Activated naive CD4-positive, alpha-beta T cell treated with anti-CD3 and anti-CD28 coated beads for 36 hours (primary cell): Measurements from ENCODE around the gene NPTN. TPM values are rescaled to one million over a fixed set of nuclear protein-coding genes. Genes with fewer than 3 reads are reported as not detected.
"Not testable (repeated sequence)": the region's sequence is repeated elsewhere in the genome, so short reads cannot be mapped to it uniquely, and the experiment has no call there.

Source experiments
- CTCF ChIA-PET: fragments of 350-600 bp; sonication (Branson Sonifier 250); formaldehyde crosslinking; loops from one replicate; lab custom pipeline; 2021; ENCODE audit warnings: antibody characterized with exemption; lab: Charles Lee
- DNase-seq: peaks from one replicate; pipeline ENCODE4 v3.0.0-alpha.2; 2020
- H3K27ac Mint-ChIP-seq: one replicate; pipeline ENCODE4 v1.8.0; 2021; ENCODE audit warnings: mild to moderate bottlenecking, mixed read lengths
- H3K27me3 Mint-ChIP-seq: one replicate; pipeline ENCODE4 v1.8.0; 2021; ENCODE audit warnings: low read depth, mixed read lengths
- H3K36me3 Mint-ChIP-seq: one replicate; pipeline ENCODE4 v1.8.0; 2021; ENCODE audit warnings: low read depth, mixed read lengths
- H3K4me1 Mint-ChIP-seq: one replicate; pipeline ENCODE4 v1.8.0; 2021; ENCODE audit warnings: low read depth, mixed read lengths
- H3K4me3 Mint-ChIP-seq: one replicate; pipeline ENCODE4 v1.8.0; 2021; ENCODE audit warnings: mild to moderate bottlenecking, moderate library complexity, mixed read lengths
- H3K9me3 Mint-ChIP-seq: one replicate; pipeline ENCODE4 v1.8.0; 2021; ENCODE audit warnings: mixed read lengths
- intact Hi-C: fragments of 100-400 bp; cut with micrococcal nuclease; formaldehyde crosslinking; loops from one replicate; pipeline ENCODE4 v1.15.1; 2023
- total RNA-seq, 2 experiments: library from RNA; stranded (reverse); gene quantifications; one replicate each; pipeline ENCODE4 v1.2.3, GENCODE V29; 2021

The NPTN gene
- total RNA-seq, 2 experiments from 2014 or later = 20.8 to 22.8 TPM

GRCh38 chr15:73578026-73578425 is 55.2 kb downstream of the NPTN start:
- CTCF ChIA-PET = no interaction called here
- H3K36me3 Mint-ChIP-seq = peaks cover 15% of the 10 kb centered on the region
- intact Hi-C loops = no loop called here
- H3K4me3 Mint-ChIP-seq = no peak overlapping the region
- H3K27me3 Mint-ChIP-seq = no peaks in the 10 kb centered on the region
- no peak for DNase-seq
- H3K27ac Mint-ChIP-seq = no peak overlapping the region
- H3K4me1 Mint-ChIP-seq = no peaks in the 10 kb centered on the region
- no peaks in the 10 kb centered on the region for H3K9me3 Mint-ChIP-seq

GRCh38 chr15:73577593-73577992 is 55.6 kb downstream of the NPTN start:
- H3K27ac Mint-ChIP-seq, H3K9me3 Mint-ChIP-seq, H3K4me3 Mint-ChIP-seq, DNase-seq, H3K27me3 Mint-ChIP-seq, H3K4me1 Mint-ChIP-seq, intact Hi-C loops: not testable (repeated sequence)
- CTCF ChIA-PET = interaction anchor here (0.6 kb wide), 1 partner anchor 137 kb away, joined by 3 read pairs; no protein-coding TSS in a partner anchor
- peaks cover 14% of the 10 kb centered on the region for H3K36me3 Mint-ChIP-seq

- Mint-ChIP-seq H3K27me3 (no peaks in the 10 kb centered on the region), H3K9me3 (no peaks in the 10 kb centered on the region), H3K27ac (no peak overlapping the region), H3K4me1 (peaks cover 2% of the 10 kb centered on the region), H3K4me3 (no peak overlapping the region), H3K36me3 (peaks cover 17% of the 10 kb centered on the region)
- no peak for DNase-seq
- intact Hi-C loops = no loop called here
- CTCF ChIA-PET = no interaction called here
These were observed 57.4 kb downstream of the NPTN start for GRCh38 chr15:73575636-73576247.

GRCh38 chr15:73573572-73573971 is 59.6 kb downstream of the NPTN start:
- no peaks in the 10 kb centered on the region for H3K27me3 Mint-ChIP-seq
- H3K9me3 Mint-ChIP-seq = no peaks in the 10 kb centered on the region
- H3K27ac Mint-ChIP-seq = no peak overlapping the region
- no peak for DNase-seq
- CTCF ChIA-PET = no interaction called here
- intact Hi-C loops = no loop called here
- H3K4me3 Mint-ChIP-seq = no peak overlapping the region
- H3K4me1 Mint-ChIP-seq = peaks cover 2% of the 10 kb centered on the region
- peaks cover 22% of the 10 kb centered on the region for H3K36me3 Mint-ChIP-seq

- peaks cover 2% of the 10 kb centered on the region for H3K4me1 Mint-ChIP-seq
- DNase-seq = no peak
- H3K36me3 Mint-ChIP-seq = peaks cover 20% of the 10 kb centered on the region
- peak overlapping the region; percentile 43 for H3K27ac Mint-ChIP-seq
- CTCF ChIA-PET = no interaction called here
- intact Hi-C loops = no loop called here
- no peaks in the 10 kb centered on the region for H3K9me3 Mint-ChIP-seq
- no peaks in the 10 kb centered on the region for H3K27me3 Mint-ChIP-seq
- no peak overlapping the region for H3K4me3 Mint-ChIP-seq
These were observed 60.2 kb downstream of the NPTN start for GRCh38 chr15:73573037-73573436.

GRCh38 chr15:73572296-73572695 is 60.9 kb downstream of the NPTN start:
- no peak overlapping the region for H3K4me3 Mint-ChIP-seq
- CTCF ChIA-PET = interaction anchor here (0.9 kb wide), 1 partner anchor 12 kb away, joined by 3 read pairs; no protein-coding TSS in a partner anchor
- H3K36me3 Mint-ChIP-seq = peaks cover 20% of the 10 kb centered on the region

GRCh38 chr15:73571346-73571745 is 61.8 kb downstream of the NPTN start:
- no peaks in the 10 kb centered on the region for H3K9me3 Mint-ChIP-seq
- no peak overlapping the region for H3K27ac Mint-ChIP-seq
- H3K4me1 Mint-ChIP-seq = peaks cover 2% of the 10 kb centered on the region
- intact Hi-C loops = no loop called here
- CTCF ChIA-PET = interaction anchor here (0.9 kb wide), 1 partner anchor 11 kb away, joined by 3 read pairs; no protein-coding TSS in a partner anchor
- no peak for DNase-seq
- H3K4me3 Mint-ChIP-seq = no peak overlapping the region
- peaks cover 20% of the 10 kb centered on the region for H3K36me3 Mint-ChIP-seq
- no peaks in the 10 kb centered on the region for H3K27me3 Mint-ChIP-seq

More at GRCh38 chr15:73572296-73572695, 60.9 kb downstream of the NPTN start:
- Mint-ChIP-seq H3K27me3 (no peaks in the 10 kb centered on the region), H3K9me3 (no peaks in the 10 kb centered on the region), H3K4me1 (peaks cover 2% of the 10 kb centered on the region), H3K27ac (no peak overlapping the region)
- intact Hi-C loops = no loop called here
- DNase-seq = no peak

- intact Hi-C loops = no loop called here
These were observed 62.7 kb downstream of the NPTN start for GRCh38 chr15:73570355-73571032.

GRCh38 chr15:73569361-73569760 is 63.8 kb downstream of the NPTN start:
- intact Hi-C loops = loop anchor here (10.0 kb wide), 1 partner anchor 265 kb away; no protein-coding TSS in a partner anchor
- Mint-ChIP-seq H3K4me1 (peaks cover 2% of the 10 kb centered on the region), H3K27me3 (no peaks in the 10 kb centered on the region), H3K36me3 (peaks cover 24% of the 10 kb centered on the region), H3K27ac (no peak overlapping the region), H3K4me3 (no peak overlapping the region), H3K9me3 (no peaks in the 10 kb centered on the region)
- DNase-seq = no peak
- CTCF ChIA-PET = interaction anchor here (0.7 to 1.3 kb wide), 4 partner anchors 9 to 287 kb away, joined by 3 to 7 read pairs (median 4); no protein-coding TSS in a partner anchor

More at GRCh38 chr15:73570355-73571032, 62.7 kb downstream of the NPTN start:
- no peaks in the 10 kb centered on the region for H3K9me3 Mint-ChIP-seq
- no peak overlapping the region for H3K4me3 Mint-ChIP-seq
- peaks cover 24% of the 10 kb centered on the region for H3K36me3 Mint-ChIP-seq
- no peaks in the 10 kb centered on the region for H3K27me3 Mint-ChIP-seq
- H3K4me1 Mint-ChIP-seq = peaks cover 2% of the 10 kb centered on the region
- DNase-seq = no peak
- CTCF ChIA-PET = no interaction called here
- H3K27ac Mint-ChIP-seq = no peak overlapping the region

GRCh38 chr15:73568564-73569280 is 64.5 kb downstream of the NPTN start:
- Mint-ChIP-seq H3K36me3 (peaks cover 21% of the 10 kb centered on the region), H3K27ac (no peak overlapping the region), H3K27me3 (no peaks in the 10 kb centered on the region), H3K4me1 (peaks cover 2% of the 10 kb centered on the region), H3K9me3 (no peaks in the 10 kb centered on the region), H3K4me3 (no peak overlapping the region)
- intact Hi-C loops = loop anchor here (10.0 kb wide), 1 partner anchor 264 kb away; no protein-coding TSS in a partner anchor
- CTCF ChIA-PET = interaction anchor here (0.7 to 1.3 kb wide), 3 partner anchors 67 to 287 kb away, joined by 3 to 4 read pairs (median 3); no protein-coding TSS in a partner anchor
- no peak for DNase-seq

- CTCF ChIA-PET = interaction anchor here (0.6 to 1.7 kb wide), 2 partner anchors 69 to 785 kb away, joined by 3 to 10 read pairs; no protein-coding TSS in a partner anchor
- no peak overlapping the region for H3K4me3 Mint-ChIP-seq
- H3K4me1 Mint-ChIP-seq = no peaks in the 10 kb centered on the region
- no peaks in the 10 kb centered on the region for H3K27me3 Mint-ChIP-seq
- intact Hi-C loops = loop anchor here (10.0 kb wide), 1 partner anchor 262 kb away; no protein-coding TSS in a partner anchor
- H3K27ac Mint-ChIP-seq = no peak overlapping the region
- peaks cover 27% of the 10 kb centered on the region for H3K36me3 Mint-ChIP-seq
- H3K9me3 Mint-ChIP-seq = no peaks in the 10 kb centered on the region
- DNase-seq = no peak
These were observed 66.2 kb downstream of the NPTN start for GRCh38 chr15:73567020-73567419.

GRCh38 chr15:73564255-73564654 is 68.9 kb downstream of the NPTN start:
- no peaks in the 10 kb centered on the region for H3K27me3 Mint-ChIP-seq
- H3K9me3 Mint-ChIP-seq = no peaks in the 10 kb centered on the region
- CTCF ChIA-PET = interaction anchor here (0.6 kb wide), 1 partner anchor 72 kb away, joined by 3 read pairs; no protein-coding TSS in a partner anchor
- H3K4me1 Mint-ChIP-seq = no peaks in the 10 kb centered on the region
- no peak for DNase-seq
- H3K36me3 Mint-ChIP-seq = peaks cover 18% of the 10 kb centered on the region
- no peak overlapping the region for H3K27ac Mint-ChIP-seq
- H3K4me3 Mint-ChIP-seq = no peak overlapping the region
- intact Hi-C loops = loop anchor here (10.0 kb wide), 1 partner anchor 259 kb away; no protein-coding TSS in a partner anchor
